BE2C (cell line): ENCODE data around the gene ZNF385C.
A peak's percentile ranks its signal among the peaks of the same experiment; 100 is the strongest.

Experiments used
- DNase-seq: peaks from one replicate; pipeline ENCODE4 v3.0.0-alpha.2; 2020
- H3K27me3 ChIP-seq: fragments of 250-450 bp; sonication (Bioruptor Pico); 2 replicates; pipeline ENCODE4 v1.5.1; 2020; ENCODE audit warnings: mild to moderate bottlenecking
- H3K36me3 ChIP-seq: fragments of 250-450 bp; sonication (Bioruptor Pico); 2 replicates; pipeline ENCODE4 v1.5.1; 2020; ENCODE audit warnings: mild to moderate bottlenecking
- H3K4me1 ChIP-seq: fragments of 250-450 bp; sonication (Bioruptor Pico); 2 replicates; pipeline ENCODE4 v1.5.1; 2020
- H3K4me3 ChIP-seq: 2 replicates; pipeline ENCODE4 v1.5.1; 2011; ENCODE audit warnings: low read depth, low read length
- H3K9me3 ChIP-seq: fragments of 250-450 bp; sonication (Bioruptor Pico); 2 replicates; pipeline ENCODE4 v1.5.1; 2020
- TF ChIP-seq, protein P1 (sequence below): IDR thresholded peaks from 2 replicates; pipeline ENCODE4 v1.5.1; 2012; ENCODE audit warnings: mild to moderate bottlenecking, low read depth, low read length

The ZNF385C gene

DNA sequence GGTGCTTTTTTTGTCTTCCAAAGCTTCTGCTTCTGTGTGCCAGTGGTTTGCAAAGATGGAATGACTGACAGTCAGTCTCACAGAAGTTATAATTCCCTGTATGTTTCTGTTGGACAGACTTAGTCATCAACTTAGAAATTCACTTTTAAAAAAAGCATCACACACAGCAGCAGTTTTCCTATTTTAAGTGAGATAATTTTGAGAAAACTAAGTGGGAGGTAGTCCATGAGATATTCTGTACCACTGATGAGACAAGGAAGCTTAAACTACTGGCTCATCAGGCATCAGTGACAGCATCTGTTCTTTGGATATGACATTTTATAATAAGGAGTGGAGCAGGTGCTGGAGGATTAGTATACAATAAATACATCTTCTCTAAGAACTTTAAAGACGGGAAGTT lies 111.6 kb downstream of the ZNF385C start:
- Histone ChIP-seq H3K4me3 (no peak overlapping the region), H3K36me3 (peaks cover 95% of the 10 kb centered on the region), H3K9me3 (no peaks in the 10 kb centered on the region), H3K27me3 (no peaks in the 10 kb centered on the region), H3K4me1 (no peaks in the 10 kb centered on the region)
- no peak for DNase-seq
- TF ChIP-seq, protein P1, sequence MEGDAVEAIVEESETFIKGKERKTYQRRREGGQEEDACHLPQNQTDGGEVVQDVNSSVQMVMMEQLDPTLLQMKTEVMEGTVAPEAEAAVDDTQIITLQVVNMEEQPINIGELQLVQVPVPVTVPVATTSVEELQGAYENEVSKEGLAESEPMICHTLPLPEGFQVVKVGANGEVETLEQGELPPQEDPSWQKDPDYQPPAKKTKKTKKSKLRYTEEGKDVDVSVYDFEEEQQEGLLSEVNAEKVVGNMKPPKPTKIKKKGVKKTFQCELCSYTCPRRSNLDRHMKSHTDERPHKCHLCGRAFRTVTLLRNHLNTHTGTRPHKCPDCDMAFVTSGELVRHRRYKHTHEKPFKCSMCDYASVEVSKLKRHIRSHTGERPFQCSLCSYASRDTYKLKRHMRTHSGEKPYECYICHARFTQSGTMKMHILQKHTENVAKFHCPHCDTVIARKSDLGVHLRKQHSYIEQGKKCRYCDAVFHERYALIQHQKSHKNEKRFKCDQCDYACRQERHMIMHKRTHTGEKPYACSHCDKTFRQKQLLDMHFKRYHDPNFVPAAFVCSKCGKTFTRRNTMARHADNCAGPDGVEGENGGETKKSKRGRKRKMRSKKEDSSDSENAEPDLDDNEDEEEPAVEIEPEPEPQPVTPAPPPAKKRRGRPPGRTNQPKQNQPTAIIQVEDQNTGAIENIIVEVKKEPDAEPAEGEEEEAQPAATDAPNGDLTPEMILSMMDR: no peak

DNA sequence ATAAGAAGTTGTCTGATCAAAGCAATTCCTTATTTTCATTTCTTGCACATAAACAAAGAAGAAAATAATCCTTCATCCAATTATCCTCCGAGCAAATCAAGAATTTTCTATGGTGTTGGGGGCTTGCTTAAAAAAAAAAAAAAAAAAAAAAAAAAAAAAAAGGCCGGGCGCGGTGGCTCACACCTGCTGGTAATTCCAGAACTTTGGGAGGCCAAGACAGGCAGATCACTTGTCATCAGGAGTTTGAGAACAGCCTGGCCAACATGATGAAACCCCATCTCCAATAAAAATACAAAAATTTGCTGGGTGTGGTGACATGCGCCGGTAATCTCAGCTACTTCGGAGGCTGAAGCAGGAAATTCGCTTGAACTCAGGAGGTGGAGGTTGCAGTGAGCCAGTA lies 112.4 kb downstream of the ZNF385C start:
- Histone ChIP-seq H3K27me3 (no peaks in the 10 kb centered on the region), H3K36me3 (peaks cover 95% of the 10 kb centered on the region), H3K4me1 (no peaks in the 10 kb centered on the region), H3K9me3 (no peaks in the 10 kb centered on the region), H3K4me3 (no peak overlapping the region)
- no peak for DNase-seq
- TF ChIP-seq, protein P1: no peak

DNA sequence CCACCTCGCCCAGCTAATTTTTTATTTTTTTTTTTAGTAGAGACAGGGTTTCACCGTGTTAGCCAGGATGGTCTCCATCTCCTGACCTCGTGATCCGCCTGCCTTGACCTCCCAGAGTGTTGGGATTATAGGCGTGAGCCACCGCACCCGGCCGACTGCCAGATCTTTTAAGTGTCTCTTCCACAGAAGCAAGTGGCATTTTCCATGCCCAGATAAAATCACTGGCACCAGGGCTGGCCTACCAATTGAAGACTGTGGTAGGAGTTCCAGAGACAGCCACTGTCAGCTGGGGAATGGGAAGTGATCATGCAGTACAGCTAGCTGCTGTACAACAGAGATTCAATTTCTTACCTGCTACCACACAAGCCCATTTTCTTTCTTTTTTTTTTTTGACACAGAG lies 113.8 kb downstream of the ZNF385C start:
- H3K36me3 ChIP-seq: peaks cover 90% of the 10 kb centered on the region
- H3K9me3 ChIP-seq: no peaks in the 10 kb centered on the region
- no peak overlapping the region for H3K4me3 ChIP-seq
- H3K27me3 ChIP-seq: no peaks in the 10 kb centered on the region
- DNase-seq: no peak
- TF ChIP-seq, protein P1: no peak
- no peaks in the 10 kb centered on the region for H3K4me1 ChIP-seq

DNA sequence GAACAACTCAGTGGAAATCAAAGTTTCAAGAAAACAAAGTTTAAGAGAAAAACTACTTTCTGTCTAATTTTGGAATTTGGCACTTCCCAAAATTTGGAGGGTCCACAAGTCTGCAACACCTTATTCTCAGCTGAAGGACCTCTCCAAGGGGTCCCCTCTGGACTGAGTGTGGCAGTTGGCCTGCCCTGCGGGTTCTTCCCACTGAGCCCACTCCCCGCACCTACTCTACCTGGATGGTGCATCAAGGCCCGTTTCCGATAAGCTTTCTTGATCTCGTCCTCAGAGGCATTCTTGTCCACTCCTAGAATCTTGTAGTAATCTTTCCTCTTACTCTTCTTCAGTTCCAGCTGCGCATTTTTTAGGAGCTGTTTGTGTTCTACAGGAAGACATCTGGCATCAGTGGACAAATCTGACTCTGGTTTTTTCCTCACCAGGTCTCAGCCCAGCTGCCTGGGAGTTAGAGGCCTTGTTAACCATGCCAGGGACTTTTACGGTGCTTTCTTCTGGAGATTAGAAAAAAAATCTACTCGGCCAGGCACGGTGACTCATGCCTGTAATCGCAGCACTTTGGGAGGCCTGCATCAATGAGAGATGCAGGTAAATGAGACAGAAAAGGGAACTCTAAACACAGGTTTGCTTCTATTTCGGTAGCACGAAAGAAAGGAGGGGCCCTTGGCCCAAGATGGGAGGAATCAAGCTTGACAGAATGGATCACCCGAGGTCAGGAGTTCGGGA lies 116.1 kb downstream of the ZNF385C start:
- TF ChIP-seq, protein P1: no peak
- H3K9me3 ChIP-seq: no peaks in the 10 kb centered on the region
- H3K27me3 ChIP-seq: no peaks in the 10 kb centered on the region
- DNase-seq: peak; percentile 51
- no peaks in the 10 kb centered on the region for H3K4me1 ChIP-seq
- peaks cover 87% of the 10 kb centered on the region for H3K36me3 ChIP-seq
- no peak overlapping the region for H3K4me3 ChIP-seq

DNA sequence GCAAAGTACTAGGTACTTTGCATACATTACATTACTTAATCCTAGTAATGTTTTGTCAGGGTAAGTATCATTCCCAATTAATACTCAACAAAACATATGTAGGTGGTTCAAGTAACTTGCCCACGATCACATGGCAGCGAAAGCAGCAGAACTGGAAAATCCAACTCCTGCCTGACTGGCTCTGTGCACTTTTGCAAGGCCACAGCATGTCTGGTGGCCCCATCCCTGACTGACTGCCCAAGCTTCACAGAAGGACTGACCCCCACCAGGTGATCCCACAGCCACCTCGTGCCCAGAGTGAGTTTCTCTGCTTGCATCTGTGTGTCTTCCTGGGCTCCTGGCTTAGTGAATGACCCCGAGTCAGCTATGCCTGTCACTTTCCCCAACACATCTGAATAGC lies 120.3 kb downstream of the ZNF385C start:
- H3K27me3 ChIP-seq: no peaks in the 10 kb centered on the region
- TF ChIP-seq, protein P1: no peak
- peaks cover 5% of the 10 kb centered on the region for H3K4me1 ChIP-seq
- no peak for DNase-seq
- no peaks in the 10 kb centered on the region for H3K9me3 ChIP-seq
- peaks cover 81% of the 10 kb centered on the region for H3K36me3 ChIP-seq
- H3K4me3 ChIP-seq: no peak overlapping the region

DNA sequence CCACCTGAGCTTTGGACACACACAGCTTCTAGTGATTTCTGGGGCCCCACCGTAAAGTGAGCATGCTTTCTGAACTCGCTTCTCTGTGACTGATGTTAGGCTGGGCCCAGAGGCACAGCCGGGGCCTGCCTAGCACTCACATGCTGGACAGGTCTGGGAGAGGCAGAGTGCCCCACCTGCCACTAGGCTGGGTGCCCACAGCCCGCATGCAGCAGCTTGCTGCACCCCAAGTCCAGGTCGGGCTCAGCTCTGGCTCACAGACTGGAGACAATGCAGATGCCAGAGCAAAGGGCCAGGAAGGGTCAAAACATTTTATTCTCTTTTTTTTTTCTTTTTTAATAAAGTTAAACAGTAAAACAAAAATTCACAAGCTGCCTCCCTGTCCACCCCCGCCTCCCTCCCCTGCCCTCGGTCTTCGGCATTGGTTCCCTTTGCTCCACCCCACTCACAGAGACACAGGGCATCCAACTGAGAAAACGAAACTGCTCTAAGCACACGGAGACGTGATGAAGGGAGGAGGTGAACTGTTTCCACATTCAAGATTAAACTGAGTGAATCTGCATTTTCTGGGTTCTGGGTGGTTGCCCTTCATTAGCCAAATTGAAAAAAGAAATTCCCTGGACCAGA lies 122.0 kb downstream of the ZNF385C start:
- TF ChIP-seq, protein P1: no peak
- no peaks in the 10 kb centered on the region for H3K9me3 ChIP-seq
- peaks cover 10% of the 10 kb centered on the region for H3K4me1 ChIP-seq
- DNase-seq: no peak
- peaks cover 74% of the 10 kb centered on the region for H3K36me3 ChIP-seq
- no peak overlapping the region for H3K4me3 ChIP-seq
- H3K27me3 ChIP-seq: no peaks in the 10 kb centered on the region
